ENCODE results near the gene BLTP1. TPM values are rescaled to one million over a fixed set of nuclear protein-coding genes. Genes with fewer than 3 reads are reported as not detected.

BLTP1 gene
- total RNA-seq, 1 donor, result 121 TPM

DNA sequence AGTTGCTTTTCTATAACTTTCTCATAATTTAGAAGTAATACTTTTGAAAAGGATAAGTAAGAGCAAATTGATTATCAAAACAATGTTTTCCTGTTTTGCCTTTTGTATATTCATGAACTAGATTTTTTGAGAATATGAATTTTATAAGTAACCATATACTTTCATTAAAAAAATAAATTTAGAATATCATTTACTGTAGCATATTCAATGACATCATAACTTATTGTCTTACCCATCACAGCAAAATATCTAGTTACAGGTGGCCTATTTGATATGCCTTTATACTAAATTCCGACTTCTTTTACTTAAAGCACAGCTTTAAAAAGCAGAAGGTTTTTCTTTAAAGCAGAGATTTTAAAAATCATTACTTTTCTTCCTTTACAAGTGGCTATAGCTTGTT lies 20.1 kb downstream of the BLTP1 start:
- peaks cover 2% of the 10 kb centered on the region for H4K20me1 ChIP-seq (ENCODE audit: insufficient read depth, low read length)
- TF ChIP-seq, protein P1, sequence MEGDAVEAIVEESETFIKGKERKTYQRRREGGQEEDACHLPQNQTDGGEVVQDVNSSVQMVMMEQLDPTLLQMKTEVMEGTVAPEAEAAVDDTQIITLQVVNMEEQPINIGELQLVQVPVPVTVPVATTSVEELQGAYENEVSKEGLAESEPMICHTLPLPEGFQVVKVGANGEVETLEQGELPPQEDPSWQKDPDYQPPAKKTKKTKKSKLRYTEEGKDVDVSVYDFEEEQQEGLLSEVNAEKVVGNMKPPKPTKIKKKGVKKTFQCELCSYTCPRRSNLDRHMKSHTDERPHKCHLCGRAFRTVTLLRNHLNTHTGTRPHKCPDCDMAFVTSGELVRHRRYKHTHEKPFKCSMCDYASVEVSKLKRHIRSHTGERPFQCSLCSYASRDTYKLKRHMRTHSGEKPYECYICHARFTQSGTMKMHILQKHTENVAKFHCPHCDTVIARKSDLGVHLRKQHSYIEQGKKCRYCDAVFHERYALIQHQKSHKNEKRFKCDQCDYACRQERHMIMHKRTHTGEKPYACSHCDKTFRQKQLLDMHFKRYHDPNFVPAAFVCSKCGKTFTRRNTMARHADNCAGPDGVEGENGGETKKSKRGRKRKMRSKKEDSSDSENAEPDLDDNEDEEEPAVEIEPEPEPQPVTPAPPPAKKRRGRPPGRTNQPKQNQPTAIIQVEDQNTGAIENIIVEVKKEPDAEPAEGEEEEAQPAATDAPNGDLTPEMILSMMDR (IDR thresholded peaks at IDR 0.05; ENCODE audit: extremely low read depth, low read depth, low read length), result no peak
- no peaks in the 10 kb centered on the region for H3K27me3 ChIP-seq (ENCODE audit: insufficient read depth, low read length)
- H3K36me3 ChIP-seq (ENCODE audit: insufficient read depth, low read length), result peaks cover 11% of the 10 kb centered on the region
- H2AFZ ChIP-seq (ENCODE audit: low read length), result no peak overlapping the region
- H3K4me2 ChIP-seq (ENCODE audit: insufficient read depth, low read length), result no peak overlapping the region
- H3K79me2 ChIP-seq (ENCODE audit: insufficient read depth, low read length), result peaks cover 27% of the 10 kb centered on the region
- H3K9me3 ChIP-seq (ENCODE audit: low read depth, low read length), result no peaks in the 10 kb centered on the region
- H3K4me3 ChIP-seq (ENCODE audit: insufficient read depth, low read length), result no peak overlapping the region
- DNase-seq (ENCODE audit: insufficient read length, low spot score, missing footprints), result no peak
- H3K4me1 ChIP-seq (ENCODE audit: insufficient read depth, low read length), result no peaks in the 10 kb centered on the region
- H3K27ac ChIP-seq (ENCODE audit: low read depth, low read length), result no peak overlapping the region

DNA sequence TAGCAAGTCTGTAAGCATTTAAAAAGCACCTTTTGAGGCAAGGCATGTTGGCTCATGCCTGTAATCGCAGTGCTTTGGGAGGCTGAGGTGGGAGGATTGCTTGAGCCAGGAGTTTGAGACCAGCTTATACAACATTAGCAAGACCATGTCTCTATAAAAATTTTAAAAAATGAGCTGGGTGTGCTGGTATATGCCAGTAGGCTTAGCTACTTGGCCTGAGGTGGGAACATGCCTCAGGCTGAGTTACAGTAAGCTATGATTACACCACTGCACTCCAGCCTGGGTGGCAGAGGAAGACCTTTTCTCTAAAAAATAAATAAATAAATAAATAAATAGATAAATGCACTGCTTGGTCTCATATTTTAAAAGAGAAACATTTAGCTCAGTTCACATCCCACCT lies 26.8 kb downstream of the BLTP1 start:
- Histone ChIP-seq H3K79me2 (ENCODE audit: insufficient read depth, low read length) (no peaks in the 10 kb centered on the region), H3K4me2 (ENCODE audit: insufficient read depth, low read length) (no peak overlapping the region), H4K20me1 (ENCODE audit: insufficient read depth, low read length) (no peaks in the 10 kb centered on the region), H3K36me3 (ENCODE audit: insufficient read depth, low read length) (peaks cover 35% of the 10 kb centered on the region), H2AFZ (ENCODE audit: low read length) (no peak overlapping the region), H3K27ac (ENCODE audit: low read depth, low read length) (no peak overlapping the region), H3K9me3 (ENCODE audit: low read depth, low read length) (no peaks in the 10 kb centered on the region), H3K4me3 (ENCODE audit: insufficient read depth, low read length) (no peak overlapping the region), H3K27me3 (ENCODE audit: insufficient read depth, low read length) (no peaks in the 10 kb centered on the region), H3K4me1 (ENCODE audit: insufficient read depth, low read length) (no peaks in the 10 kb centered on the region)
- TF ChIP-seq, protein P1 (IDR thresholded peaks at IDR 0.05; ENCODE audit: extremely low read depth, low read depth, low read length), result no peak
- no peak for DNase-seq (ENCODE audit: insufficient read length, low spot score, missing footprints)

GRCh38 chr4:122195718-122196117 lies 43.6 kb downstream of the BLTP1 start:
- no peak for DNase-seq (ENCODE audit: insufficient read length, low spot score, missing footprints)
- H3K79me2 ChIP-seq (ENCODE audit: insufficient read depth, low read length), result no peaks in the 10 kb centered on the region
- TF ChIP-seq, protein P1 (IDR thresholded peaks at IDR 0.05; ENCODE audit: extremely low read depth, low read depth, low read length), result no peak
- H3K36me3 ChIP-seq (ENCODE audit: insufficient read depth, low read length), result peaks cover 19% of the 10 kb centered on the region
- H3K9me3 ChIP-seq (ENCODE audit: low read depth, low read length), result no peaks in the 10 kb centered on the region
- H3K4me1 ChIP-seq (ENCODE audit: insufficient read depth, low read length), result no peaks in the 10 kb centered on the region
- no peak overlapping the region for H3K4me3 ChIP-seq (ENCODE audit: insufficient read depth, low read length)
- no peaks in the 10 kb centered on the region for H4K20me1 ChIP-seq (ENCODE audit: insufficient read depth, low read length)
- no peak overlapping the region for H3K27ac ChIP-seq (ENCODE audit: low read depth, low read length)
- H2AFZ ChIP-seq (ENCODE audit: low read length), result no peak overlapping the region
- no peaks in the 10 kb centered on the region for H3K27me3 ChIP-seq (ENCODE audit: insufficient read depth, low read length)
- H3K4me2 ChIP-seq (ENCODE audit: insufficient read depth, low read length), result no peak overlapping the region

Other genes with a start within 250 kb of the BLTP1 start
- gene TRPC3, start 200.3 kb upstream of the BLTP1 start, total RNA-seq, result under 0.01 and 0.29 TPM in 2 replicates
- gene ADAD1, start 226.7 kb downstream of the BLTP1 start, total RNA-seq, result not detected in 2 replicates